ENCODE data around the gene WBP2NL.

Gene WBP2NL

GRCh38 chr22:41978732-41979131, 19.9 kb upstream of the WBP2NL start:
- peaks cover 13% of the 10 kb centered on the region for H3K4me1 ChIP-seq (ENCODE audit: insufficient read depth, low read length, poor library complexity, severe bottlenecking)
- H2AFZ ChIP-seq (ENCODE audit: low read length): no peak overlapping the region
- H3K27me3 ChIP-seq (ENCODE audit: insufficient read depth, low read length, poor library complexity, severe bottlenecking): peaks cover 12% of the 10 kb centered on the region
- H4K20me1 ChIP-seq (ENCODE audit: insufficient read depth, low read length, poor library complexity, severe bottlenecking): no peaks in the 10 kb centered on the region
- no peaks in the 10 kb centered on the region for H3K79me2 ChIP-seq (ENCODE audit: insufficient read depth, low read length)
- H3K9me2 ChIP-seq (replicated peaks; ENCODE audit: low read depth, low read length): no peaks in the 10 kb centered on the region
- H3F3A ChIP-seq (ENCODE audit: low read depth): no peaks in the 10 kb centered on the region
- no peak overlapping the region for H3K9ac ChIP-seq (ENCODE audit: low read depth, low read length, poor library complexity, severe bottlenecking)
- no peak overlapping the region for H3K4me3 ChIP-seq (ENCODE audit: low read length, poor library complexity, severe bottlenecking)
- TF ChIP-seq, protein P1, sequence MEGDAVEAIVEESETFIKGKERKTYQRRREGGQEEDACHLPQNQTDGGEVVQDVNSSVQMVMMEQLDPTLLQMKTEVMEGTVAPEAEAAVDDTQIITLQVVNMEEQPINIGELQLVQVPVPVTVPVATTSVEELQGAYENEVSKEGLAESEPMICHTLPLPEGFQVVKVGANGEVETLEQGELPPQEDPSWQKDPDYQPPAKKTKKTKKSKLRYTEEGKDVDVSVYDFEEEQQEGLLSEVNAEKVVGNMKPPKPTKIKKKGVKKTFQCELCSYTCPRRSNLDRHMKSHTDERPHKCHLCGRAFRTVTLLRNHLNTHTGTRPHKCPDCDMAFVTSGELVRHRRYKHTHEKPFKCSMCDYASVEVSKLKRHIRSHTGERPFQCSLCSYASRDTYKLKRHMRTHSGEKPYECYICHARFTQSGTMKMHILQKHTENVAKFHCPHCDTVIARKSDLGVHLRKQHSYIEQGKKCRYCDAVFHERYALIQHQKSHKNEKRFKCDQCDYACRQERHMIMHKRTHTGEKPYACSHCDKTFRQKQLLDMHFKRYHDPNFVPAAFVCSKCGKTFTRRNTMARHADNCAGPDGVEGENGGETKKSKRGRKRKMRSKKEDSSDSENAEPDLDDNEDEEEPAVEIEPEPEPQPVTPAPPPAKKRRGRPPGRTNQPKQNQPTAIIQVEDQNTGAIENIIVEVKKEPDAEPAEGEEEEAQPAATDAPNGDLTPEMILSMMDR (conservative IDR thresholded peaks at IDR 0.05; ENCODE audit: low read length): no peak
- no peak for TF ChIP-seq EZH2phosphoT487 (IDR thresholded peaks at IDR 0.05; ENCODE audit: borderline replicate concordance)
- no peaks in the 10 kb centered on the region for H3K36me3 ChIP-seq (ENCODE audit: insufficient read depth, low read length)
- H3K4me2 ChIP-seq (ENCODE audit: low read depth, low read length, poor library complexity, severe bottlenecking): no peak overlapping the region
- H3K9me3 ChIP-seq (ENCODE audit: insufficient read depth, low read depth, low read length): no peaks in the 10 kb centered on the region

DNA sequence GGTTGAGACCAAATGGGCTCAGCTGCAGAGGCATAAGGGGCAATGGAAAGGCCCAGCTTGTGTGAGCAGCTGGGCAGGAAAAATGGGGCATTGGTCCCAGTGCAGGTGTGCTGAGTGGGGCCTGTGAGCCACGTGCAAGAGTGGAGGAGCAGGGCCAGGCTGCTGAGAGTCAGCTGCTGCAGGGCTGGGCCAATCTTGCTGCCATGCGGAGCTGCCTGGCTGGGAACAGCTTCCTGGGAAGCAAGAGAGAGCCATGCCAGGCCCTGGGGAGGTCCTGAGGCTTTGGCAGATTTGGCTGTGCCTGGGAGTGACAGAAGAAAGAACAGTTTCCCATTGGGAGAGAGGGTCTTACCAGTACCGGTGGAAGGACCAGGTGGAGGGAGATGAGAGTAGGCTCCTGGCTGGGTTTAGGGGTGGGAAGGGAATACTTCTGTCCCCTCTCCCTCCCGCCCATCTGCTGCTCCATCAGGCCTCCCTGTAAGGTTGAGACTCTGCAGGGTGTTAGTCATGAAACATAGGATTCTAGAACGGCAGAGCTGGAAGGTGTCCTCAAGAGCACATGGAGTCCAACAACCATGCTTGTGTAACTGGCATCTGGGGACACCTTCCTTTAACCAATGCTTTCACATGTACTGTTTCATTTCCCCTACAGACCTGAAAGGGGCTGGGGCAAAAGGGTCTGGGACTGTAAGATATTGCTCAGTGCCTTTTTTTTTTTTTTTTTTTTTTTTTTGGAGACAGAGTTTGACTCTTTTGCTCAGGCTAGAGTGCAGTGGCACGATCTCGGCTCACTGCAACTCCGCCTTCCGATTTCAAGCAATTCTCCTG, 19.0 kb upstream of the WBP2NL start:
- no peaks in the 10 kb centered on the region for H3K9me2 ChIP-seq (replicated peaks; ENCODE audit: low read depth, low read length)
- H2AFZ ChIP-seq (ENCODE audit: low read length): no peak overlapping the region
- H3F3A ChIP-seq (ENCODE audit: low read depth): no peaks in the 10 kb centered on the region
- no peaks in the 10 kb centered on the region for H4K20me1 ChIP-seq (ENCODE audit: insufficient read depth, low read length, poor library complexity, severe bottlenecking)
- peaks cover 12% of the 10 kb centered on the region for H3K27me3 ChIP-seq (ENCODE audit: insufficient read depth, low read length, poor library complexity, severe bottlenecking)
- H3K36me3 ChIP-seq (ENCODE audit: insufficient read depth, low read length): no peaks in the 10 kb centered on the region
- H3K9me3 ChIP-seq (ENCODE audit: insufficient read depth, low read depth, low read length): no peaks in the 10 kb centered on the region
- no peaks in the 10 kb centered on the region for H3K79me2 ChIP-seq (ENCODE audit: insufficient read depth, low read length)
- no peak overlapping the region for H3K9ac ChIP-seq (ENCODE audit: low read depth, low read length, poor library complexity, severe bottlenecking)
- no peak for TF ChIP-seq EZH2phosphoT487 (IDR thresholded peaks at IDR 0.05; ENCODE audit: borderline replicate concordance)
- TF ChIP-seq, protein P1 (conservative IDR thresholded peaks at IDR 0.05; ENCODE audit: low read length): no peak
- H3K4me1 ChIP-seq (ENCODE audit: insufficient read depth, low read length, poor library complexity, severe bottlenecking): peaks cover 13% of the 10 kb centered on the region
- no peak overlapping the region for H3K4me2 ChIP-seq (ENCODE audit: low read depth, low read length, poor library complexity, severe bottlenecking)
- no peak overlapping the region for H3K4me3 ChIP-seq (ENCODE audit: low read length, poor library complexity, severe bottlenecking)

GRCh38 chr22:41982865-41983264, 15.7 kb upstream of the WBP2NL start:
- no peaks in the 10 kb centered on the region for H3K9me2 ChIP-seq (replicated peaks; ENCODE audit: low read depth, low read length)
- H3K4me3 ChIP-seq (ENCODE audit: low read length, poor library complexity, severe bottlenecking): no peak overlapping the region
- no peaks in the 10 kb centered on the region for H4K20me1 ChIP-seq (ENCODE audit: insufficient read depth, low read length, poor library complexity, severe bottlenecking)
- H3K9ac ChIP-seq (ENCODE audit: low read depth, low read length, poor library complexity, severe bottlenecking): no peak overlapping the region
- no peaks in the 10 kb centered on the region for H3K79me2 ChIP-seq (ENCODE audit: insufficient read depth, low read length)
- H3F3A ChIP-seq (ENCODE audit: low read depth): no peaks in the 10 kb centered on the region
- no peaks in the 10 kb centered on the region for H3K9me3 ChIP-seq (ENCODE audit: insufficient read depth, low read depth, low read length)
- no peaks in the 10 kb centered on the region for H3K4me1 ChIP-seq (ENCODE audit: insufficient read depth, low read length, poor library complexity, severe bottlenecking)
- no peak for TF ChIP-seq EZH2phosphoT487 (IDR thresholded peaks at IDR 0.05; ENCODE audit: borderline replicate concordance)
- TF ChIP-seq, protein P1 (conservative IDR thresholded peaks at IDR 0.05; ENCODE audit: low read length): no peak
- no peak overlapping the region for H3K4me2 ChIP-seq (ENCODE audit: low read depth, low read length, poor library complexity, severe bottlenecking)
- no peaks in the 10 kb centered on the region for H3K27me3 ChIP-seq (ENCODE audit: insufficient read depth, low read length, poor library complexity, severe bottlenecking)
- no peaks in the 10 kb centered on the region for H3K36me3 ChIP-seq (ENCODE audit: insufficient read depth, low read length)
- no peak overlapping the region for H2AFZ ChIP-seq (ENCODE audit: low read length)
